ENCODE data around the gene SOX2. TPM values are rescaled to one million over a fixed set of nuclear protein-coding genes. Genes with fewer than 3 reads are reported as not detected.

The SOX2 gene
- total and polyA plus RNA-seq, 2 experiments from 2014 or later: 2.2 to 3.5 TPM

- H3K4me2 ChIP-seq: peak overlapping the region; percentile 90
- WGBS (ENCODE audit: low lambda C conversion rate, missing lambda C conversion rate): 2% methylated on average over 24 of the region's 24 CpGs
- H3K27me3 ChIP-seq: peaks cover 90% of the 10 kb centered on the region
- H3K36me3 ChIP-seq (replicated peaks; ENCODE audit: insufficient read depth, low read depth): no peaks in the 10 kb centered on the region
- no peaks in the 10 kb centered on the region for H3K79me2 ChIP-seq
- H3K9me2 ChIP-seq (replicated peaks; ENCODE audit: insufficient read depth): no peaks in the 10 kb centered on the region
- H3K4me3 ChIP-seq: peak overlapping the region; percentile 42
- no peak overlapping the region for H3K27ac ChIP-seq
- DNase-seq (ENCODE audit: low spot score): no peak
- H3K4me1 ChIP-seq (ENCODE audit: insufficient read depth): peaks cover 20% of the 10 kb centered on the region
- TF ChIP-seq EZH2 (IDR thresholded peaks at IDR 0.05; ENCODE audit: borderline replicate concordance) (peak; percentile 40), CTCF (IDR thresholded peaks at IDR 0.05; ENCODE audit: poor library complexity) (no peak)
- peak overlapping the region; percentile 68 for H2AFZ ChIP-seq
- H4K20me1 ChIP-seq (ENCODE audit: insufficient read depth, poor library complexity, severe bottlenecking): no peaks in the 10 kb centered on the region
- H3K9me3 ChIP-seq (ENCODE audit: low read depth): no peaks in the 10 kb centered on the region
Measured at GRCh38 chr3:181727341-181728032, 15.8 kb downstream of the SOX2 start.

DNA sequence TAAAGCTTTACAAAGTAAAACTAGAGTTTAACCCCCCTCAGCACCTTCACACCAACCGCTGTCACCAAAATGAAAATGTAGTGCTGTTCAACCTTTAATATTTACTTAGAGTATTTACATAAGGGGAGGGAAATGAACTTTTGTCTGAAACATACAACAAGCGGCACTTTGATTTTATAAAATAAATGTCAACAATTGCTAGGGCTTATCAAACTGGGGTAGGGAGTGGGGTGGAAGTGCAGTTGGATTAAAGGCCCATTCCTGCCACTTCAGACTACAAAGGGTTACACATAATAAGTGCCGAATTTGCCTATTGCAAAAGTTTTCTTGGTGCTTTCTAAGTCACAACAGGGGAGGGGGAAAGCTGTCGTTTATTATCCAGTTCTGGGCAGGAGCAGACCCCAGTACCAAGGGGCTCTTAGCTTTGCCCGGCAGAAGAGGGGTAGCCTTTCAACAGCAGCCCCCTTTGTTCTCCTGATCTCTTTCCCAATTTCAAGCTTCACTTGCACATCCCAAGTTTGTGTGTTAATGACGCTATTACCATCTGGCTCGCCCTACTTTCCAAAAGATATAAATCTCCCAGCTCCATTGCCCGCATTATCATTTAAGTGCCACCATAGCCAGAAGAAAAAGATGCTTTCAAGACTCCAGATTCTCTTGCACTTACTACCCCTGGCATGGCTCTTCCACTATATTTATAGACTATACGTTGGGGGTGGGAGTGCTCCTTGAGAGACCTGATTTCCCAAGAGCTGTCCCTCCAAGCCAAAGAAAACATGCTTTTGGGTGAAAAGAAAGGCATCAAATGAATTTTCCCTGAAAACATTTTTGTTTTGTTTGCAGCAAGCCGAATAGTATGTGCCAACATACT, 17.0 kb downstream of the SOX2 start:
- TF ChIP-seq EZH2 (IDR thresholded peaks at IDR 0.05; ENCODE audit: borderline replicate concordance): no peak
- no peak for TF ChIP-seq EZH2phosphoT487 (IDR thresholded peaks at IDR 0.05; ENCODE audit: low read depth, severe bottlenecking, unreplicated experiment)
- no peak for TF ChIP-seq CTCF (IDR thresholded peaks at IDR 0.05; ENCODE audit: poor library complexity)
- Histone ChIP-seq H3K4me3 (no peak overlapping the region), H3K9me2 (replicated peaks; ENCODE audit: insufficient read depth) (no peaks in the 10 kb centered on the region), H3K9me3 (ENCODE audit: low read depth) (no peaks in the 10 kb centered on the region), H3K4me1 (ENCODE audit: insufficient read depth) (peaks cover 20% of the 10 kb centered on the region), H3K27me3 (peaks cover 78% of the 10 kb centered on the region), H3K4me2 (no peak overlapping the region), H4K20me1 (ENCODE audit: insufficient read depth, poor library complexity, severe bottlenecking) (no peaks in the 10 kb centered on the region), H2AFZ (no peak overlapping the region), H3K27ac (no peak overlapping the region), H3K79me2 (no peaks in the 10 kb centered on the region), H3K36me3 (replicated peaks; ENCODE audit: insufficient read depth, low read depth) (no peaks in the 10 kb centered on the region)
- WGBS (ENCODE audit: low lambda C conversion rate, missing lambda C conversion rate): 29% methylated on average over 10 of the region's 10 CpGs
- no peak for DNase-seq (ENCODE audit: low spot score)

DNA sequence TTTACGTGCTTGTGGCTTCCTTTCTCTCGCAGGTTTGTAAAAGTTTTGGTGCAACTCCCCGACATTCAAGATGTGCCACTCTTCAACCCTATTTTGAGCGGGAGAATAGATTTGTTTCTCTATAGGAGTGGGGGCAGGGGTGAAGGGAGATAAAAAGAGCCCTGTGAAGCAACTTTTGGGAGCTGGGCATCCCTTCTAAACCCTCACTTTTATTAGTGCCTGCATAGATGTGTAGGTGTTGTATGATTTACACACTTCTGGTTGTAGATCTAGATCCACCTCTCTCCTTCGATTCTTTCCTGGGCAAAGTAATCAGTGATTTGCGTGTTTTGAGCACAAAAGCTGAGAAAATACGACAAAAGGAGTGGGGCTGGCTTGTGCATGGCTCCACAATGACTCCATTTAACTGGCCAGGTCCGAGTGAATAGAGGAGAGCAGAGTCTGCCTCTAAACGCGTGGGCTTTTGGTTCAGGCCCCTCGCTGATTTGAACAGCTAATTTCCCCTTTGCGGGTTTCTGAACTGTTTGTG, 17.7 kb downstream of the SOX2 start:
- Histone ChIP-seq H3K4me2 (no peak overlapping the region), H2AFZ (no peak overlapping the region), H3K4me3 (no peak overlapping the region), H4K20me1 (ENCODE audit: insufficient read depth, poor library complexity, severe bottlenecking) (no peaks in the 10 kb centered on the region), H3K79me2 (no peaks in the 10 kb centered on the region), H3K27ac (no peak overlapping the region), H3K9me2 (replicated peaks; ENCODE audit: insufficient read depth) (no peaks in the 10 kb centered on the region), H3K36me3 (replicated peaks; ENCODE audit: insufficient read depth, low read depth) (no peaks in the 10 kb centered on the region), H3K4me1 (ENCODE audit: insufficient read depth) (peaks cover 20% of the 10 kb centered on the region), H3K27me3 (peaks cover 71% of the 10 kb centered on the region), H3K9me3 (ENCODE audit: low read depth) (no peaks in the 10 kb centered on the region)
- DNase-seq (ENCODE audit: low spot score): no peak
- whole genome bisulfite sequencing (ENCODE audit: low lambda C conversion rate, missing lambda C conversion rate): 36% methylated on average over 12 of the region's 12 CpGs
- TF ChIP-seq EZH2phosphoT487 (IDR thresholded peaks at IDR 0.05; ENCODE audit: low read depth, severe bottlenecking, unreplicated experiment): no peak
- TF ChIP-seq CTCF (IDR thresholded peaks at IDR 0.05; ENCODE audit: poor library complexity): no peak
- no peak for TF ChIP-seq EZH2 (IDR thresholded peaks at IDR 0.05; ENCODE audit: borderline replicate concordance)
